RWPE2 (cell line): ENCODE results near the gene DMD.

Experiments
- ATAC-seq: fragments of 200-7000 bp; cut with Tn5 transposase; 3 replicates; pipeline ENCODE4 v1.9.1; 2021; ENCODE audit warnings: low read depth
- DNase-seq: peaks from one replicate; pipeline ENCODE4 v3.0.0-alpha.2; 2020; ENCODE audit warnings: low spot score
- H3K27ac ChIP-seq: fragments of 450-650 bp; 2 replicates; pipeline ENCODE4 v1.5.1; 2017; ENCODE audit warnings: mild to moderate bottlenecking; ENCODE audit not compliant: poor library complexity, severe bottlenecking
- H3K27me3 ChIP-seq: fragments of 250-450 bp; sonication (Bioruptor Pico); 2 replicates; pipeline ENCODE4 v1.5.1; 2021; ENCODE audit warnings: mild to moderate bottlenecking, moderate library complexity; ENCODE audit not compliant: insufficient read depth, poor library complexity, severe bottlenecking
- H3K36me3 ChIP-seq: fragments of 250-450 bp; sonication (Bioruptor Pico); 2 replicates; pipeline ENCODE4 v1.5.1; 2020; ENCODE audit warnings: low read depth, mild to moderate bottlenecking, moderate library complexity
- H3K4me1 ChIP-seq: fragments of 250-450 bp; sonication (Bioruptor Pico); 2 replicates; pipeline ENCODE4 v1.5.1; 2021; ENCODE audit warnings: mild to moderate bottlenecking, moderate library complexity; ENCODE audit not compliant: insufficient read depth, poor library complexity, severe bottlenecking
- H3K4me3 ChIP-seq: fragments of 250-450 bp; sonication (Bioruptor Pico); 2 replicates; pipeline ENCODE4 v1.5.1; 2021; ENCODE audit warnings: mild to moderate bottlenecking, moderate library complexity; ENCODE audit not compliant: severe bottlenecking
- H3K9me3 ChIP-seq: fragments of 250-450 bp; sonication (Bioruptor Pico); 2 replicates; pipeline ENCODE4 v1.5.1; 2021; ENCODE audit warnings: mild to moderate bottlenecking, moderate library complexity; ENCODE audit not compliant: severe bottlenecking
- CTCF ChIP-seq: fragments of 450-650 bp; IDR thresholded peaks from one replicate; pipeline ENCODE4 v1.5.1; 2017; ENCODE audit warnings: mild to moderate bottlenecking, moderate library complexity; ENCODE audit not compliant: poor library complexity, severe bottlenecking

DMD gene

GRCh38 chrX:32582729-32583128 is 628.6 kb downstream of the DMD start:
- TF ChIP-seq CTCF: no peak
- H3K27ac ChIP-seq: no peak overlapping the region
- no peaks in the 10 kb centered on the region for H3K27me3 ChIP-seq
- no peaks in the 10 kb centered on the region for H3K4me1 ChIP-seq
- H3K9me3 ChIP-seq: no peaks in the 10 kb centered on the region
- no peaks in the 10 kb centered on the region for H3K36me3 ChIP-seq
- DNase-seq (no peak), ATAC-seq (no peak)
- H3K4me3 ChIP-seq: no peak overlapping the region

GRCh38 chrX:32576885-32577284 is 634.5 kb downstream of the DMD start:
- Histone ChIP-seq H3K4me1 (no peaks in the 10 kb centered on the region), H3K9me3 (no peaks in the 10 kb centered on the region), H3K27ac (no peak overlapping the region), H3K36me3 (no peaks in the 10 kb centered on the region), H3K4me3 (no peak overlapping the region), H3K27me3 (no peaks in the 10 kb centered on the region)
- ATAC-seq (no peak), DNase-seq (no peak)
- TF ChIP-seq CTCF: no peak

- no peaks in the 10 kb centered on the region for H3K4me1 ChIP-seq
- no peak for TF ChIP-seq CTCF
- H3K27ac ChIP-seq: no peak overlapping the region
- DNase-seq: no peak
- no peak for ATAC-seq
- H3K4me3 ChIP-seq: no peak overlapping the region
- H3K9me3 ChIP-seq: no peaks in the 10 kb centered on the region
- H3K27me3 ChIP-seq: no peaks in the 10 kb centered on the region
- H3K36me3 ChIP-seq: no peaks in the 10 kb centered on the region
Observed at GRCh38 chrX:32572644-32573043, 638.7 kb downstream of the DMD start.

- Histone ChIP-seq H3K27ac (no peak overlapping the region), H3K27me3 (no peaks in the 10 kb centered on the region), H3K9me3 (no peaks in the 10 kb centered on the region), H3K4me1 (no peaks in the 10 kb centered on the region), H3K36me3 (no peaks in the 10 kb centered on the region), H3K4me3 (no peak overlapping the region)
- no peak for TF ChIP-seq CTCF
- DNase-seq: no peak
- no peak for ATAC-seq
Observed at GRCh38 chrX:32571579-32571978, 639.8 kb downstream of the DMD start.

GRCh38 chrX:32562261-32562660 is 649.1 kb downstream of the DMD start:
- TF ChIP-seq CTCF: no peak
- no peak overlapping the region for H3K27ac ChIP-seq
- ATAC-seq: no peak

More at GRCh38 chrX:32562261-32562660, 649.1 kb downstream of the DMD start:
- Histone ChIP-seq H3K36me3 (no peaks in the 10 kb centered on the region), H3K9me3 (no peaks in the 10 kb centered on the region), H3K4me1 (no peaks in the 10 kb centered on the region), H3K4me3 (no peak overlapping the region), H3K27me3 (no peaks in the 10 kb centered on the region)
- DNase-seq: no peak
